Stomach (tissue), 4 donors: ENCODE data around the gene LRRFIP1.

ENCODE experiments used
- POLR2A ChIP-seq, 4 donors: fragments of 450-650 bp; IDR thresholded peaks; one replicate each; pipeline ENCODE4 v1.6.1; 2016; ENCODE audit warnings: antibody characterized with exemption in 4 of 4, control low read depth in 2 of 4, mild to moderate bottlenecking in 1 of 4, moderate library complexity in 1 of 4
- POLR2AphosphoS5 ChIP-seq, 3 donors: sonication (generic); formaldehyde crosslinking; IDR thresholded peaks; one replicate each; pipeline ENCODE4 v1.6.1; 2016; ENCODE audit warnings: antibody characterized with exemption in 3 of 3
- TF ChIP-seq, protein P1 (sequence below), 7 experiments: fragments of 450-650 bp in 4 of 7; fragments of 200-600 bp in 3 of 7; sonication (generic) in 3 of 7; IDR thresholded peaks; one replicate each; pipeline ENCODE4 v1.5.1; 2016 to 2019; ENCODE audit warnings: antibody characterized with exemption in 7 of 7, control low read depth in 2 of 7, mild to moderate bottlenecking in 1 of 7

DNA sequence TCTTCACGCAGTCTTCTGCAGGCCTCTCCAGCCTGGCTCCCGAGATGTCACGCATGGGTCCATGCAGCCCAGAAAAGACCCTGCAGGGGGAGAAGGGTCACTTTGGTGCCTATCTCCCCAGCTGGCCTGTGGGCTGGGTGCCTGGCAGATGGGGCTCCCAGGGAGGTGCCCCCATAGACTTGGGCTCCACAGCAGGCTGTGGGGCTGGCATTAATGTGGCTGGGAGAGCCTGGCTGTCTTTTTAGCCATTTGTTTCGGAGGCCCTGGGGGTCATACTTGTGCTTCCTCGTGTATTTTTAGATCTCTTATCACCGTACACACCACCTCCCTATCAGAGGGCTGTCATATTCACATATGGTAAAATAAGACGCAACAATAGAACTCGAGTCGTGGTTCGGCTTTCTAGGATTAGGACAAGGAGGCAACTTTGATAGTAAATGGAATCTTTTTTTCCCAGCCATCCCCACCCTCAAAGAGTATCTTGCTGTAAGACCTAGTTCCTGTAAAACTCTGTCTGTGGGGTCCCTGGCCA is 74.5 kb downstream of the LRRFIP1 start:
- TF ChIP-seq, protein P1, sequence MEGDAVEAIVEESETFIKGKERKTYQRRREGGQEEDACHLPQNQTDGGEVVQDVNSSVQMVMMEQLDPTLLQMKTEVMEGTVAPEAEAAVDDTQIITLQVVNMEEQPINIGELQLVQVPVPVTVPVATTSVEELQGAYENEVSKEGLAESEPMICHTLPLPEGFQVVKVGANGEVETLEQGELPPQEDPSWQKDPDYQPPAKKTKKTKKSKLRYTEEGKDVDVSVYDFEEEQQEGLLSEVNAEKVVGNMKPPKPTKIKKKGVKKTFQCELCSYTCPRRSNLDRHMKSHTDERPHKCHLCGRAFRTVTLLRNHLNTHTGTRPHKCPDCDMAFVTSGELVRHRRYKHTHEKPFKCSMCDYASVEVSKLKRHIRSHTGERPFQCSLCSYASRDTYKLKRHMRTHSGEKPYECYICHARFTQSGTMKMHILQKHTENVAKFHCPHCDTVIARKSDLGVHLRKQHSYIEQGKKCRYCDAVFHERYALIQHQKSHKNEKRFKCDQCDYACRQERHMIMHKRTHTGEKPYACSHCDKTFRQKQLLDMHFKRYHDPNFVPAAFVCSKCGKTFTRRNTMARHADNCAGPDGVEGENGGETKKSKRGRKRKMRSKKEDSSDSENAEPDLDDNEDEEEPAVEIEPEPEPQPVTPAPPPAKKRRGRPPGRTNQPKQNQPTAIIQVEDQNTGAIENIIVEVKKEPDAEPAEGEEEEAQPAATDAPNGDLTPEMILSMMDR (IDR thresholded peaks at IDR 0.05), result no peak
- TF ChIP-seq POLR2A (IDR thresholded peaks at IDR 0.05) (no peak), POLR2AphosphoS5 (IDR thresholded peaks at IDR 0.05) (no peak)
